Fibroblast of villous mesenchyme (primary cell): ENCODE data around the gene CNTN6. TPM values are rescaled to one million over a fixed set of nuclear protein-coding genes. Genes with fewer than 3 reads are reported as not detected.
A peak's percentile ranks its signal among the peaks of the same experiment; 100 is the strongest.

Experiments used
- DNase-seq: peaks from one replicate; pipeline ENCODE4 v3.0.0-alpha.2; 2010; ENCODE audit warnings: low read depth
- H3K4me3 ChIP-seq: 2 replicates; pipeline ENCODE4 v1.5.1; 2011; ENCODE audit warnings: low read depth, mild to moderate bottlenecking, low read length
- total RNA-seq: library from RNA; depleted of rRNA; stranded (reverse); fragments of >200 nt; gene quantifications from 2 replicates; pipeline ENCODE4 v1.2.3, GENCODE V29; 2012
- TF ChIP-seq, protein P1 (sequence below): IDR thresholded peaks from 2 replicates; pipeline ENCODE4 v1.5.1; 2012; ENCODE audit warnings: low read depth, mild to moderate bottlenecking, low read length; ENCODE audit not compliant: insufficient read depth

Gene CNTN6
- total RNA-seq, 1 donor, result under 0.01 TPM

DNA sequence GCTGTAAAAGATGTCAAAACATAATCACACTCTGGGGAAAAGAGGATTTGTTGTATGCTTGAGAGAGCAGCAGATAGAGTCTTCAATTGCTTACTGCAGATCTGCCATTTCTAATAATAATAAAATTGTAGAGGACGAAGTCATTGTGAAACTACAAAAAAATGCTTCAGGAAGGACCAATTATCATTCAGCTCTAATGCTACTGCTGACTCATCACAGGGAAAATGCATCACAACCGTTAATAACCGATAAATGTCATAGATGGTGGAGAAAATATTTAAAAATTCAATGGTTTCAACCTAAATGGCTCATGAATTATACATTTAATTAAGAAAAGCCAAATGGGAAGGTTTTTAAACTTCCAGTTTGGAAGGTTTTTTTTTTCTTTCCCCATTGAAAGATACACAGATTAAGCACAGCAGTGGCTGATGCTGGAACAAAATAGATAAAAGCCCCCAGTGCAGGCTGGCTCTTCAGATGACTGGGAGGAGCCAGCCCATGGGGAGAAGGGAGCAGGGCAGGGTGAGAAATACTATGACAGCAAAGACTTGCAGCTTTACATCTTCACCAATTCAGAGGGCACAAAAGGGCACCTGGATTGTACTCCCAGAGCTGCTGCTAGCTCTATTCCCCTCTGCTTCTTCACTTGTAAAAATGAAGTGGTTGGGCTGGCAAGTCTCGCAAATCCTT is 196.1 kb downstream of the CNTN6 start:
- TF ChIP-seq, protein P1, sequence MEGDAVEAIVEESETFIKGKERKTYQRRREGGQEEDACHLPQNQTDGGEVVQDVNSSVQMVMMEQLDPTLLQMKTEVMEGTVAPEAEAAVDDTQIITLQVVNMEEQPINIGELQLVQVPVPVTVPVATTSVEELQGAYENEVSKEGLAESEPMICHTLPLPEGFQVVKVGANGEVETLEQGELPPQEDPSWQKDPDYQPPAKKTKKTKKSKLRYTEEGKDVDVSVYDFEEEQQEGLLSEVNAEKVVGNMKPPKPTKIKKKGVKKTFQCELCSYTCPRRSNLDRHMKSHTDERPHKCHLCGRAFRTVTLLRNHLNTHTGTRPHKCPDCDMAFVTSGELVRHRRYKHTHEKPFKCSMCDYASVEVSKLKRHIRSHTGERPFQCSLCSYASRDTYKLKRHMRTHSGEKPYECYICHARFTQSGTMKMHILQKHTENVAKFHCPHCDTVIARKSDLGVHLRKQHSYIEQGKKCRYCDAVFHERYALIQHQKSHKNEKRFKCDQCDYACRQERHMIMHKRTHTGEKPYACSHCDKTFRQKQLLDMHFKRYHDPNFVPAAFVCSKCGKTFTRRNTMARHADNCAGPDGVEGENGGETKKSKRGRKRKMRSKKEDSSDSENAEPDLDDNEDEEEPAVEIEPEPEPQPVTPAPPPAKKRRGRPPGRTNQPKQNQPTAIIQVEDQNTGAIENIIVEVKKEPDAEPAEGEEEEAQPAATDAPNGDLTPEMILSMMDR, result no peak

DNA sequence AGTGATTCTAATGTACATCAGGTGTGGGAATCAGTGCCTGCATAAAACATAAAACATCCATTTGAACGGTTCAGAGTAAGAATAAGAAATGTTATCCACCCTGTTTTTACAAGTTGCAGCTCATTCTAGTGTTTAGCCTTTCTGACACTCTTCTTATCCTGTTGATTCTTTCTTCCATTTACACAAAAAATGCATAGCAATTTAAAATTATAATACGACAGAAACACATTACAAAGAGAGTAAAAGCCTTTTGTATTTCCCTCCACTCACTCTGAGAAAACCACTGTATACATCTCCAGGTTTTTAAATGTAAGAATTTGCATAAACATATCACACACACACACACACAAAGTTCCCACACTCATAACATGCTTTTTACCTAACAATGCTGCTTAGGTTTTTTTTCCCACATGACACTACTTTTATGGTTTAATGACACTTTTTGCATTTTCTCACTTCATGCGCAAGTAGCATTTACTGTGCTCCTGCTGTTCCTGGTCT is 199.8 kb downstream of the CNTN6 start:
- TF ChIP-seq, protein P1, result no peak
- no peak for DNase-seq
- no peak overlapping the region for H3K4me3 ChIP-seq

More for the DNA sequence above, 196.1 kb downstream of the CNTN6 start:
- DNase-seq, result no peak
- no peak overlapping the region for H3K4me3 ChIP-seq

DNA sequence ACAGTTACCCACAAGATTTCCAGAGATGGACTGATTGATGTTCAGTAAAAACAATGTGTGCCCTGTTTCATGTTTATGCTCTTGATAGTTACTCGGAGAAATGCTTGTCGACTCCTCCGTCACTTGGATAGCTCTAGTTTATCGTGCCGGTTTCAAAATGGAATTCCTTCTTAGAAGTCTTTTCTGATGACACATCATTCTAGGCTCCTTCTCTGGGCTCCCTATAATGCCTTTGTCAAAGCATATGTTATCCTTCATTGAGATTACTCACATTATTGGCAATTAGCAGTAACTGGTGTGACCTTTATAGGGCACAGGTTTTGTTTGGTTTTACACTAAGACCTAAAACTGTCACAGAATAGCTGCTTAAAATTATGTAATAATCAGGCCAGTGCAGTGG is 201.8 kb downstream of the CNTN6 start:
- no peak overlapping the region for H3K4me3 ChIP-seq
- TF ChIP-seq, protein P1, result no peak
- peak; percentile 2 for DNase-seq

DNA sequence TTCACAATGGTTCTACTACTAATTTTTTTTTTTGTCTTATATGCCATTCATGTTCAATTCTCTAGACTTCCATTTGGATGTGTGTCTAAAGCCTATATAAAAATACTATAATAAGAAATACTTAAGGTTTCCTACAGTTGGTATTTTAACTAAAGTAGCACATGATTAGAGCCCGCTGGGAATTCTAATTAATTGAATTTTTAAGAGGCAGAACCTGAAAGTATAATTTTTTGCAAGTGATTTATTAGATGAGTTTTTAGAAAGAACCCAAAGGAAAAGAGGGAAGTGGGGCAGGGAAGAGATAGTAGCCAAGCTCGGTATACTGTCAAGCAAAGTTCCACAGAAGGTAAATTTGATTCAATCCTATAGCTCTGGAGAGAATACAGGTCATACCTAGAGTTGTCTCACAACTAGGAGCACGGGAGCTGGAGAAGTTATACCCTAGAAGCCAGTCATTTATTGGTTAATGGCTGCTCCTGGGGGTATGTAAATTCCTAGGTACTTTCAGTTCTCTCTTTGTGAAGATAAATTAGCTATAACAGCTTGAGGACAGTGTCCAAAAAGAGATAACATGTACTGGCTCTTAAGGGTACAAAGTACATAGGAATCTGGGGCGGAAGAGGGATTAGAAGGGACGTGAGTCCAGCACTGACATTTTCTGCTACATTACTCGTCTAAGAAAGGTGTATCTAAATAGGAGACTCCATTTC is 225.6 kb downstream of the CNTN6 start:
- H3K4me3 ChIP-seq, result no peak overlapping the region
- TF ChIP-seq, protein P1, result no peak

GRCh38 chr3:1326546-1326945 is 233.7 kb downstream of the CNTN6 start:
- H3K4me3 ChIP-seq, result no peak overlapping the region
- TF ChIP-seq, protein P1, result no peak
- DNase-seq, result no peak

More for the DNA sequence above, 225.6 kb downstream of the CNTN6 start:
- no peak for DNase-seq

- H3K4me3 ChIP-seq, result no peak overlapping the region
- no peak for DNase-seq
- TF ChIP-seq, protein P1, result no peak
Measured at GRCh38 chr3:1330107-1330506, 237.3 kb downstream of the CNTN6 start.

GRCh38 chr3:1346386-1346785 is 253.6 kb downstream of the CNTN6 start:
- no peak for DNase-seq
- TF ChIP-seq, protein P1, result no peak
- H3K4me3 ChIP-seq, result no peak overlapping the region
